ENCODE measurements around the gene CDRT15.
"Not testable (repeated sequence)": the region's sequence is repeated elsewhere in the genome, so short reads cannot be mapped to it uniquely, and the experiment has no call there.

CDRT15 gene

GRCh38 chr17:14261406-14261805, 24.7 kb upstream of the CDRT15 start:
- TF ChIP-seq EZH2phosphoT487 (IDR thresholded peaks at IDR 0.05; ENCODE audit: borderline replicate concordance, low read length), result no peak
- no peak for TF ChIP-seq CTCF (IDR thresholded peaks at IDR 0.05; ENCODE audit: low read depth, low read length, poor library complexity, severe bottlenecking)
- Histone ChIP-seq H3K36me3 (ENCODE audit: control insufficient read depth, low read length) (no peaks in the 10 kb centered on the region), H3K4me2 (ENCODE audit: low read length) (no peak overlapping the region), H3K79me2 (ENCODE audit: control insufficient read depth, low read length) (no peaks in the 10 kb centered on the region), H3F3A (ENCODE audit: control insufficient read depth, insufficient read depth) (no peaks in the 10 kb centered on the region), H3K9me3 (ENCODE audit: control insufficient read depth, insufficient read depth, low read length) (no peaks in the 10 kb centered on the region; the same call in 1 of the 2 replicates), H3K4me3 (ENCODE audit: low read length) (no peak overlapping the region), H4K20me1 (ENCODE audit: control insufficient read depth, insufficient read depth, low read depth, low read length) (no peaks in the 10 kb centered on the region), H3K4me1 (ENCODE audit: control insufficient read depth, low read length) (no peaks in the 10 kb centered on the region), H3K27me3 (ENCODE audit: control insufficient read depth, low read length) (no peaks in the 10 kb centered on the region), H3K9me2 (replicated peaks; ENCODE audit: control insufficient read depth, low read length) (no peaks in the 10 kb centered on the region), H3K27ac (ENCODE audit: low read depth, low read length) (no peak overlapping the region)

DNA sequence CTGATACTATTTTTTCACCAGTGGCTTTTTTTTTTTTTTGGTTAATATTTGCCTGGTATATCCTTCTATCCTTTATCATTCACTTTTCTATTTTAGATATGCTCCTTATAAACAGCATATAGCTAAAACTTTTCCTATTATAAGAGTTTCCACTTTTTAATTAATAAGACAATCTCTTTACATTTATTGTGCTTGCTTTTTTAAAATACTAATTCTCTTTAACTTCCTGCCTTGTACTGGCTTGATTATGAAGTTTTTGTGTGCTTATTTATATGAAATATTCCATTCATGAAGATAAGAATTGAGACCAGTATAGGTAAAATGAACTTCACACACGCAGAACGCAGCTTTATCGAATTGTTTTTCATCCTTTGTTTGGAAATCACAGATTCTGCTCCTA, 9.0 kb upstream of the CDRT15 start:
- Histone ChIP-seq H3F3A (ENCODE audit: control insufficient read depth, insufficient read depth) (no peaks in the 10 kb centered on the region), H3K36me3 (ENCODE audit: control insufficient read depth, low read length) (no peaks in the 10 kb centered on the region), H3K4me2 (ENCODE audit: low read length) (no peak overlapping the region), H3K27me3 (ENCODE audit: control insufficient read depth, low read length) (no peaks in the 10 kb centered on the region; the same call in 1 of the 2 replicates), H3K4me3 (ENCODE audit: low read length) (no peak overlapping the region), H3K27ac (ENCODE audit: low read depth, low read length) (no peak overlapping the region), H4K20me1 (ENCODE audit: control insufficient read depth, insufficient read depth, low read depth, low read length) (no peaks in the 10 kb centered on the region), H3K4me1 (ENCODE audit: control insufficient read depth, low read length) (no peaks in the 10 kb centered on the region), H3K79me2 (ENCODE audit: control insufficient read depth, low read length) (no peaks in the 10 kb centered on the region), H3K9me3 (ENCODE audit: control insufficient read depth, insufficient read depth, low read length) (no peaks in the 10 kb centered on the region), H3K9me2 (replicated peaks; ENCODE audit: control insufficient read depth, low read length) (no peaks in the 10 kb centered on the region)
- TF ChIP-seq EZH2phosphoT487 (IDR thresholded peaks at IDR 0.05; ENCODE audit: borderline replicate concordance, low read length), result no peak
- TF ChIP-seq CTCF (IDR thresholded peaks at IDR 0.05; ENCODE audit: low read depth, low read length, poor library complexity, severe bottlenecking), result no peak

- Histone ChIP-seq H4K20me1 (ENCODE audit: control insufficient read depth, insufficient read depth, low read depth, low read length) (no peaks in the 10 kb centered on the region), H3K4me1 (ENCODE audit: control insufficient read depth, low read length) (no peaks in the 10 kb centered on the region), H3K4me2 (ENCODE audit: low read length) (no peak overlapping the region), H3K36me3 (ENCODE audit: control insufficient read depth, low read length) (no peaks in the 10 kb centered on the region), H3K9me2 (replicated peaks; ENCODE audit: control insufficient read depth, low read length) (no peaks in the 10 kb centered on the region), H3K79me2 (ENCODE audit: control insufficient read depth, low read length) (no peaks in the 10 kb centered on the region), H3K27me3 (ENCODE audit: control insufficient read depth, low read length) (no peaks in the 10 kb centered on the region; the same call in 1 of the 2 replicates), H3K9me3 (ENCODE audit: control insufficient read depth, insufficient read depth, low read length) (no peaks in the 10 kb centered on the region), H3K4me3 (ENCODE audit: low read length) (no peak overlapping the region), H3F3A (ENCODE audit: control insufficient read depth, insufficient read depth) (no peaks in the 10 kb centered on the region), H3K27ac (ENCODE audit: low read depth, low read length) (no peak overlapping the region)
- no peak for TF ChIP-seq EZH2phosphoT487 (IDR thresholded peaks at IDR 0.05; ENCODE audit: borderline replicate concordance, low read length)
- TF ChIP-seq CTCF (IDR thresholded peaks at IDR 0.05; ENCODE audit: low read depth, low read length, poor library complexity, severe bottlenecking), result no peak
Measured at GRCh38 chr17:14245002-14245401, 8.3 kb upstream of the CDRT15 start.

- not testable (repeated sequence) for H3K9me2 ChIP-seq (replicated peaks; ENCODE audit: control insufficient read depth, low read length); H3K9me3 ChIP-seq (ENCODE audit: control insufficient read depth, insufficient read depth, low read length); H4K20me1 ChIP-seq (ENCODE audit: control insufficient read depth, insufficient read depth, low read depth, low read length); H3F3A ChIP-seq (ENCODE audit: control insufficient read depth, insufficient read depth); H3K27ac ChIP-seq (ENCODE audit: low read depth, low read length); H3K27me3 ChIP-seq (ENCODE audit: control insufficient read depth, low read length); H3K4me1 ChIP-seq (ENCODE audit: control insufficient read depth, low read length); H3K4me2 ChIP-seq (ENCODE audit: low read length); H3K79me2 ChIP-seq (ENCODE audit: control insufficient read depth, low read length); H3K36me3 ChIP-seq (ENCODE audit: control insufficient read depth, low read length); H3K4me3 ChIP-seq (ENCODE audit: low read length)
Measured at GRCh38 chr17:14239271-14239670, 2.6 kb upstream of the CDRT15 start.

DNA sequence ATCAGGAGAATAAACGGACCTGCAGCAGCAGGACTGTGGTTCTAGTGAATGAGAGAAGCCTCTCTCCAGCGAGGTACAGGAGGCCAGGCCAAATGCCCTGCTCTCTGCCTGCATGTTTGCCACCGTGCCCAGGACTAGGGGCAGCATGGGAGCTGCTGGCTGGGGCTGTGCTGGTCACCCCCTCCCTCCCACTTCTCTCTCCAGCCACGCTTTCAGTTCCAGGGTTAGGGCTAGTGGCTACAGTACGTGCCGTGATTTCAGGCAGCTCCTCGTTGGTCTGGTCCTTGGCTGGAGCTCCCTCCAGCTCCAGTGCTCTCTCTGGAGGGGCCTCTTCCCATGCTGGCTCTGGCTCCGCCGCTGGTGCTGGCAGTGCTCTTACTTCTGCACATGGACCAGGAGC, 630 bp downstream of the CDRT15 start:
- not testable (repeated sequence) for H4K20me1 ChIP-seq (ENCODE audit: control insufficient read depth, insufficient read depth, low read depth, low read length); H3F3A ChIP-seq (ENCODE audit: control insufficient read depth, insufficient read depth); H3K4me1 ChIP-seq (ENCODE audit: control insufficient read depth, low read length); H3K9me3 ChIP-seq (ENCODE audit: control insufficient read depth, insufficient read depth, low read length); H3K9me2 ChIP-seq (replicated peaks; ENCODE audit: control insufficient read depth, low read length); H3K79me2 ChIP-seq (ENCODE audit: control insufficient read depth, low read length); H3K4me2 ChIP-seq (ENCODE audit: low read length); H3K27me3 ChIP-seq (ENCODE audit: control insufficient read depth, low read length); H3K27ac ChIP-seq (ENCODE audit: low read depth, low read length); H3K4me3 ChIP-seq (ENCODE audit: low read length); H3K36me3 ChIP-seq (ENCODE audit: control insufficient read depth, low read length)

GRCh38 chr17:14235047-14235446, 1.6 kb downstream of the CDRT15 start:
- not testable (repeated sequence) for H3K9me3 ChIP-seq (ENCODE audit: control insufficient read depth, insufficient read depth, low read length); H3K27me3 ChIP-seq (ENCODE audit: control insufficient read depth, low read length); H3K4me3 ChIP-seq (ENCODE audit: low read length); H3K4me2 ChIP-seq (ENCODE audit: low read length); H3K36me3 ChIP-seq (ENCODE audit: control insufficient read depth, low read length); H3K27ac ChIP-seq (ENCODE audit: low read depth, low read length); H3F3A ChIP-seq (ENCODE audit: control insufficient read depth, insufficient read depth); H3K4me1 ChIP-seq (ENCODE audit: control insufficient read depth, low read length); H3K79me2 ChIP-seq (ENCODE audit: control insufficient read depth, low read length); H3K9me2 ChIP-seq (replicated peaks; ENCODE audit: control insufficient read depth, low read length); H4K20me1 ChIP-seq (ENCODE audit: control insufficient read depth, insufficient read depth, low read depth, low read length)

Measured in DOHH2 (cell line).